NCI-H1105 (cell line): ENCODE measurements around the gene TAF8.
"Not testable (repeated sequence)": the region's sequence is repeated elsewhere in the genome, so short reads cannot be mapped to it uniquely, and the experiment has no call there.

Experiments used
- DNase-seq: peaks from one replicate; lab custom pipeline; 2025; lab: John Stamatoyannopoulos, UW

Gene TAF8

DNA sequence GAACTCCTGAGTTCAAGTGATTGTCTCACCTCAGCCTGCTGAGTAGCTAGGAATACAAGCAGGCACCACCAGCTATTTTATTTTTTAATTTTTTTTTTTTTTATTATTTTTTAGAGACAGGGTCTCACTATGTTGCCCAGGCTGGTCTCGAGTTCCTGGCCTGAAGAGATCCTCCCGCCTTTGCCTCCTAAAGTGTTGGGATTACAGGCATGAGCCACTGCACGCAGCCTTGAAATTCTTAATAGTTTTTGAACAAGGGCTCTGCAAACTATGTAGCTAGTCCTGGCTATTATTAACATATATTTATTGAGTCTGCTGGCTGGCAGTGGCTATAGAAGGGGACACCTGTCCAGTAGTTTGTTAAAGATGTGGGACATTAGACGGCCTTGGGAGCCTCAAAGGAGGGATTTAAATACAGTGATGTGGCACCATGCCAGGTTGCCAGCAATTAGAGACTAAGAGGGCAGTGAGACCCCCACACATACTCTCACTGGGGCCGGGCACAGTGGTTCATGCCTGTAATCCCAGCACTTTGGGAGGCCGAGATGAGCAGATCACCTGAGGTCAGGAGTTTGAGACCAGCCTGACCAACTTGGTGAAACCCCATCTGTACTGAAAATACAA lies 21.1 kb upstream of the TAF8 start:
- no peak for DNase-seq

- DNase-seq: no peak
Observed at GRCh38 chr6:42029881-42030280, 20.4 kb upstream of the TAF8 start.

- no peak for DNase-seq
Observed at GRCh38 chr6:42030585-42031506, 19.5 kb upstream of the TAF8 start.

GRCh38 chr6:42032366-42032765 lies 18.0 kb upstream of the TAF8 start:
- no peak for DNase-seq

DNA sequence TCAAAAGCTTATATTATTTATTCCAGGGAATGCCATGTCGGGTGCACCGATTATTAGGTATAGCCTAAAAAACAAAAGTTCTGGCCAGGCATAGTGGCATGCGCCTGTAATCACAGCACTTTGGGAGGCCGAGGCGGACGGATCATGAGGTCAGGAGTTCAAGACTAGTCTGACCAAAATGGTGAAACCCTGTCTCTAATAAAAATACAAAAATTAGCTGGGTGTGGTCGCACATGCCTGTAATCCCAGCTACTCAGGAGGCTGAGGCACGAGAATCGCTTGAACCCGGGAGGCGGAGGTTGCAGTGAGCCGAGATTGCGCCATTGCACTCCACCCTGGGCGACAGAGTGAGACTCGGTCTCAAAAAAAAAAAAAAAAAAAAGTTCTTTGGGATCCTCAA lies 12.7 kb upstream of the TAF8 start:
- not testable (repeated sequence) for DNase-seq

- no peak for DNase-seq
Observed at GRCh38 chr6:42038163-42038562, 12.2 kb upstream of the TAF8 start.

DNA sequence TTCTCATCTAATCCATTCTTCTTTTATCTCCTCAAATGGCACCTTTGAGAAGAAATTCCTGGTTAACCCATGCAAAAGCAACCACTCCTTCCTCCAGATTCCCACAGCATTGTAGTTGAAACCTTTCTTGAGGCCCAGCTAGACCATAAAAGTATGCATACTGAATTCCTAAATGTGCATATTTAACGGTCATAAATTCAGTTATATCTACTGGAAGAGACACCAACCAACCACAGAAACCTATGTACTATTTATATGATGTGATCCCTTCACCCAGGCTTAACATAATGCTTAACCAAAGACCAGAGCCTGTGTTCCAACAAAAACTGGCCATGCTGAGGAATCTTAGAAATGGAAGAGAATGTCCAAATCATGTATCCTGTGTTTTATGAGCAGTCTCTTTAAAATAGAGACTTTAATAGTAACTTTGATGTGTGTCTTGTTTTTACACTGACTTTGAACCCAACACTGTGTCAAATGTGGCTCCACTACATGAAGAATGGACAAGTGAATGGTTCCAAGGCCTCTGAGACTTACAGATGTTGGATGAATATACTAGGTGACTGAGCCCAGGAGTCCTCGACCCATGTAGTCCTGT lies 11.4 kb upstream of the TAF8 start:
- no peak for DNase-seq

DNA sequence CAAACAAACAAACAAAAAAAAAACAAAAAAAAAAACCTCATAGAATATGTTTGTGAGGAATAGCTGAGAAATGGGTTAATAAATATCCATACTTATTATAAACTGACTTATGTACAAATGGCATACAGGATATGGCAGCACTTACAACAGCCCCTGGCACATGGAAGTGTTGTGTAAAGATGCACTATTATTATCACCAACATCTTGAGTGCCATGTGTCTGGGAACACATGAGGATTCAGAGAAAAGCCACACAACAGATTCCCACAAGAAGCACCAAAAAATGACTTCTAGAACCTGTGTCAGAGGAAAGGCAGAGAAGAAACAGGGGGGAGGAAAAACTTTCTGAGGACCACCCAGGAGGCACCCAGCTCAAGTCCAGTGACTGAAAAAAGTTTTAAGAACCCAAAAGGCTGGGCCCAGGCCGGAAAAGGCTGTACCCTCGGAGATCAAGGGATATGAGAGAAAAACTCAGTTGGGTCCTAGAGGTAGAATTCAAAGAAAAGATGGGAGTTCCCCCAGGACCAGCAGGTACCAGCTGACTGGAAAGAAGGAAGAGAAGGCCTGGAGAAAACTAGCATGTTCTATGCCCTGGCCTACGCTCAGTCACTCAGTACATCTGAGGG lies 9.4 kb upstream of the TAF8 start:
- DNase-seq: no peak

- DNase-seq: no peak
Observed at GRCh38 chr6:42041481-42042053, 8.8 kb upstream of the TAF8 start.

GRCh38 chr6:42042108-42042507 lies 8.2 kb upstream of the TAF8 start:
- DNase-seq: no peak

GRCh38 chr6:42043787-42044475 lies 6.4 kb upstream of the TAF8 start:
- peak; percentile 80 for DNase-seq

DNA sequence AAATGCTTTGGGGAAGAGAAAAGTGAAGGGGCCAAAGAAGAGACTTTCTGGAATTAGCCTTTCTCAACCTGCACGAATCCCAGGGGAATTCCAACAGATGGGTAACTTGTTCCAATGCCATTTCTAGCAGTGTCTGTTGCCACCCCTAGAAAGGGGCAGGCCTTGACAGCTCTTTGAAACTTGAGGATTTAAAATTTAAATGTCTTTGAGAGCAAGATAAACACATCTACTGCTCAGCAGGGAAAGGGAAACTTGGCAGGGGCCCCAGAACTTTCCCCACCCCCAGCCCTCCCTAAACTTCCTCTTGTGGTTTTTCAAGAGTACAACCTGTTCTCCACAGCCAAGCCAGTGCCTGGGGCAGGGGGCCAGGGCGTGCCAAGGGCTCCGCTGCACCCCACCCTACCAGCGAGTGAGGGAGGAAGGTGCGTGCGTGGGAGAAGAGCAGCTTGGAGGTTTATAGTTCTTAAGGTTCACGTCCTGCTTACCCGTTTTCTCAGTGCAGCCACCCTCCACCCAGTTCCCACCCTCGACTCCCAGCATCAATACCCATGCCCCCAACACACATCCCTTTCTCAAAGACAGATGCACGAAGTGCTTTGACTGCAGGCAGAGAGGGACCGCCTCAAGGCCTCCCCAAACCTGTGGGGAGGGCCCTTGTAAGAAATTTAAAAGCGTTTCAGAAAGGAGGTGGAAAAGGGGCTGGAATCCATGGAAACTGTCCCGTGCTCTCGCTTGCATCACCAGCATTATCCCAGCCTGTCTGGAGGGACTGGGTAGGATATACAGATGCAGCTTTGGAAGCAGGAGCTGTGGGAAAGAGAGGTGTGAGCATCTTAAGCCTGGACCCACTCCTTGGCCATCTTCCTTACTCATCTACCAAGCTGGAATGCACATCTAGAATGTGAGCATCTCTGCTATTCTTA lies 4.5 kb upstream of the TAF8 start:
- peak; percentile 89 for DNase-seq

DNA sequence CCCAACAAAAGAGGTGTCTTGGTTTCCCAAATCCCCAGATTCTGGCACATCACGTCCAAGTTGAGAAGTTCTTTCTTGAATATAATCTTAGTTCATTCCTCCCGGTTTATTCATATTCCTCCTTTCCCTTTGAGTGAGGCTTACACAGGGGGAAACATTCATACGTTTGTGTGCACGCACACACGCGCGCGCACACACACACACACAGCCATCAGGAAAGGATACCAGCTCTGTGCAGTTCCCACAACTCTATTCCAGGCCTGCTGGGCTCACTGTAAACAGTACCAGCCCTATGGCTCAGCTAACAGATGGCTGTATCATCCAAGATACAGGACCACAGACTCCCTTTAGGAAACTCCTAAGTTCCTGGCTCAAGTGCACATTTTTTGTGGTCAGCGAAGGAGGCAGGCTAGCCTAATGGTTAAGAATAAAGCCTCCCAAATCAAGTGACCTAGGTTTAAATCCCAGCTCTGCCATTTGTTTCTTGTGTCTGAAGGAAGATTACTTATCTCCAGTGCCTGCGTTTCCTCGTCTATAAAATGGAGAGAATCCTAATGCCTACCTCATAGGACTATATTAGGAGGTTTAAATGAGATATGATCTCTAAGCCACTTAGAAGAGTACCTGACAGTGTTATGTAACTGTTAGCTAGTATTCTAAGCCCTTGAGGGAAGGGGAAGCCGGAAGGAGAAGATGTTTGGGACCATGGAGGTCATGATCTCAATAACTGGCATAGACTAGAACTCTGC lies 3.7 kb upstream of the TAF8 start:
- no peak for DNase-seq

- DNase-seq: no peak
Observed at GRCh38 chr6:42047213-42047590, 3.1 kb upstream of the TAF8 start.

DNA sequence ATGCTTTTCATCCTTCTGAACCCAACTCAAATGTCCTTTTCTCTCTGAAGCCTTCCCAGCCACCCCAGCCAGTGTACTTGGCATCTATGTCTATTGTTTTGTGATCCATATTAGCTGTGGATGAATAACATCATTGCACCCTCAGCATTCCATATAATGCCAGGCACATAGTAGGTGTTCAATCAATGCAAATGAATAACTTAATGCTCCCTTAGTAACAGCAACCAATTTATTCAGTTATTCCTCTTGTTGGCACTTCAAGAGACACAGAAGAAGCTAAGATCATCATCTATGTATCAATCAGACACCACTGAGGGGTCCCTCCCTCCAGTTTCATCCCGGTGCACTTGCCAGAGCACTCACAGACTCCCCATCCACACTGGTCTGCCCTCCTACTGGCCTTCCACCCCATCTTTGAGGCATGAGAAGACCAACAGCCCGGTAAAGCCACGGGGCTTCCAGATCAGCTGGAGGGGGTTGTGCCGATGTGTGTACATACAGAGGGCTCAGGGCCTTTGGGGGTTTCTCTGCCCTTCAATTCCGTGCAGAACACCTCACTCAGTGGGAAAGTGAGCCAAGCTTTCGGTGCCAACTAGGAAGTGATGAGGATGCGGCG lies 2.4 kb upstream of the TAF8 start:
- no peak for DNase-seq

- DNase-seq: no peak
Observed at GRCh38 chr6:42049116-42049809, 1.1 kb upstream of the TAF8 start.

DNA sequence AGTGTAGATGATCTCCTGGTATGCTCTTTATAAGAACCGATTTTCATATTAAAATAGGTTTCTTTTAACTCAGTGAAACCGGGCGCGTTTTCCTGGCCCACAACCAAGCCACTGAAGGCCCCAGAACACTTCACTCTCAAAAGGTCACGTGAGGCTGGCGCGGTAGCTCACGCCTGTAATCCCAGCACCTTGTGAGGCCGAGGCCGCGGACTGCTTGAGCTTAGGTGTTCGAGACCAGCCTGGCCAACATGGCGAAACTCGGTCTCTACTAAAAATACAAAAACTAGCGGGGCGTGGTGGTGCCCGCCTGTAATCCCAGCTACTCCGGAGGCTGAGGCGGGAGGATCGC lies 402 bp upstream of the TAF8 start:
- no peak for DNase-seq

- DNase-seq: no peak
Observed at GRCh38 chr6:42051268-42051653, 937 bp downstream of the TAF8 start.

DNA sequence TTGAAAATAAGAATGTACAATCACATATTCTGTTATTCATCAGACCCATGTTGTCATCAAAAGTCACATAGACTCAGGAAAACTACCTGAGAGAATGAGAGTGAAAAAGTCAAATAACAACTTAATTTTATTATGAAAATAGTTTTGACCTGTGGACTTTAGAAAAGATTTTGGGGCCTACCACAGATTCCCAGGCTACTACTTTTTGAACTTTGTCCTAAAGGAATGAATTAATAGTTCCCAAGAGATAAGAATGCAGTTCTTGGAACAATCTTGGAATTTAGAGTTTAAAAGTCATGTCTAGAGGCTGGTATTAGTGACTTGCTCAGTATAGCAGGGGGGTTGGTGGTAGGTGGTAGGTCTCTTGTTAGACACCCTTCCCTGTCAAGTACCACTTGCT lies 3.3 kb downstream of the TAF8 start:
- no peak for DNase-seq
